Nephron (organoid): Measurements from ENCODE around the gene SMARCB1.

Experiments
- H3K27ac Mint-ChIP-seq, 3 experiments: 2 replicates each; pipeline ENCODE4 v1.8.0; 2020; ENCODE audit warnings: mixed read lengths in 3 of 3, mild to moderate bottlenecking in 2 of 3, moderate library complexity in 1 of 3
- H3K27me3 Mint-ChIP-seq: 2 replicates; pipeline ENCODE4 v1.8.0; 2021; ENCODE audit warnings: low read depth, mild to moderate bottlenecking, moderate library complexity, mixed read lengths
- H3K36me3 Mint-ChIP-seq: 2 replicates; pipeline ENCODE4 v1.8.0; 2020; ENCODE audit warnings: low read depth, mixed read lengths
- H3K4me1 Mint-ChIP-seq: 2 replicates; pipeline ENCODE4 v1.8.0; 2020; ENCODE audit warnings: mixed read lengths
- H3K4me3 Mint-ChIP-seq, 3 experiments: 2 replicates each; pipeline ENCODE4 v1.8.0; 2020; ENCODE audit warnings: mild to moderate bottlenecking in 3 of 3, mixed read lengths in 3 of 3, moderate library complexity in 2 of 3
- H3K9me3 Mint-ChIP-seq: 2 replicates; pipeline ENCODE4 v1.8.0; 2020; ENCODE audit warnings: mixed read lengths
- CTCF ChIP-seq, 3 experiments: fragments of 200-600 bp; sonication (generic); IDR thresholded peaks; one replicate each; pipeline ENCODE4 v1.5.0; 2021; ENCODE audit warnings: antibody characterized with exemption in 3 of 3; ENCODE audit not compliant: unreplicated experiment in 3 of 3

The SMARCB1 gene

GRCh38 chr22:23754980-23755636, 31.7 kb upstream of the SMARCB1 start:
- Mint-ChIP-seq H3K4me1 (peaks cover 5% of the 10 kb centered on the region), H3K9me3 (no peaks in the 10 kb centered on the region), H3K36me3 (no peaks in the 10 kb centered on the region), H3K27ac (peak overlapping the region in 1 of 3 experiments; percentile 14), H3K27me3 (no peaks in the 10 kb centered on the region), H3K4me3 (peak overlapping the region in 2 of 3 experiments; percentile 31 to 42)
- no peak for TF ChIP-seq CTCF (IDR thresholded peaks at IDR 0.05; ENCODE audit: unreplicated experiment in 3 of 3)

- Mint-ChIP-seq H3K27me3 (no peaks in the 10 kb centered on the region), H3K27ac (peak overlapping the region in 1 of 3 experiments; percentile 14), H3K36me3 (no peaks in the 10 kb centered on the region), H3K4me1 (no peaks in the 10 kb centered on the region), H3K9me3 (no peaks in the 10 kb centered on the region), H3K4me3 (no peak overlapping the region)
- TF ChIP-seq CTCF (IDR thresholded peaks at IDR 0.05; ENCODE audit: unreplicated experiment in 3 of 3), result no peak
These were observed 31.1 kb upstream of the SMARCB1 start for GRCh38 chr22:23755711-23756110.

GRCh38 chr22:23756891-23757290, 29.9 kb upstream of the SMARCB1 start:
- no peak for TF ChIP-seq CTCF (IDR thresholded peaks at IDR 0.05; ENCODE audit: unreplicated experiment in 3 of 3)
- Mint-ChIP-seq H3K36me3 (no peaks in the 10 kb centered on the region), H3K27me3 (no peaks in the 10 kb centered on the region), H3K4me3 (peak overlapping the region in 1 of 3 experiments; percentile 7), H3K9me3 (no peaks in the 10 kb centered on the region), H3K4me1 (no peaks in the 10 kb centered on the region), H3K27ac (no peak overlapping the region)

GRCh38 chr22:23759566-23759965, 27.2 kb upstream of the SMARCB1 start:
- H3K4me1 Mint-ChIP-seq, result peaks cover 16% of the 10 kb centered on the region
- H3K36me3 Mint-ChIP-seq, result no peaks in the 10 kb centered on the region
- H3K9me3 Mint-ChIP-seq, result no peaks in the 10 kb centered on the region
- H3K4me3 Mint-ChIP-seq, result no peak overlapping the region
- H3K27me3 Mint-ChIP-seq, result no peaks in the 10 kb centered on the region
- no peak for TF ChIP-seq CTCF (IDR thresholded peaks at IDR 0.05; ENCODE audit: unreplicated experiment in 3 of 3)
- H3K27ac Mint-ChIP-seq, result no peak overlapping the region

GRCh38 chr22:23760056-23760455, 26.7 kb upstream of the SMARCB1 start:
- Mint-ChIP-seq H3K9me3 (no peaks in the 10 kb centered on the region), H3K4me1 (peaks cover 19% of the 10 kb centered on the region), H3K27me3 (no peaks in the 10 kb centered on the region), H3K4me3 (no peak overlapping the region), H3K27ac (peak overlapping the region in 1 of 3 experiments; percentile 8), H3K36me3 (no peaks in the 10 kb centered on the region)
- TF ChIP-seq CTCF (IDR thresholded peaks at IDR 0.05; ENCODE audit: unreplicated experiment in 3 of 3), result no peak
